Stimulated activated CD4-positive, alpha-beta T cell treated with anti-CD3 and anti-CD28 coated beads, TNF-alpha, amount 100 ng/mL, for 24 hours (primary cell): Measurements from ENCODE around the gene VPS37C.
"Not testable (repeated sequence)": the region's sequence is repeated elsewhere in the genome, so short reads cannot be mapped to it uniquely, and the experiment has no call there.

Experiments used
- DNase-seq, 3 experiments: peaks; one replicate each; pipeline ENCODE4 v3.0.0-alpha.2; 2020; ENCODE audit warnings: low read depth in 3 of 3

The VPS37C gene

GRCh38 chr11:61095021-61095420, 66.2 kb downstream of the VPS37C start:
- DNase-seq = no peak

- DNase-seq = not testable (repeated sequence)
Observed at GRCh38 chr11:61094167-61094566, 67.1 kb downstream of the VPS37C start.

GRCh38 chr11:61092908-61093763, 68.1 kb downstream of the VPS37C start:
- DNase-seq = no peak

GRCh38 chr11:61092280-61092766, 68.9 kb downstream of the VPS37C start:
- peak in 2 of 3 experiments; percentile 50 to 68 for DNase-seq

GRCh38 chr11:61091373-61092279, 69.6 kb downstream of the VPS37C start:
- peak in 2 of 3 experiments; percentile 55 to 68 for DNase-seq

- DNase-seq = no peak
Observed at GRCh38 chr11:61090982-61091372, 70.2 kb downstream of the VPS37C start.

- no peak for DNase-seq
Observed at GRCh38 chr11:61090521-61090920, 70.7 kb downstream of the VPS37C start.

- DNase-seq = no peak
Observed at GRCh38 chr11:61089806-61090491, 71.3 kb downstream of the VPS37C start.

- DNase-seq = no peak
Observed at GRCh38 chr11:61087426-61088119, 73.7 kb downstream of the VPS37C start.

- DNase-seq = peak in 1 of 3 experiments; percentile 67
Observed at GRCh38 chr11:61083601-61084147, 77.6 kb downstream of the VPS37C start.

GRCh38 chr11:61082931-61083531, 78.2 kb downstream of the VPS37C start:
- no peak for DNase-seq

GRCh38 chr11:61082062-61082870, 79.0 kb downstream of the VPS37C start:
- DNase-seq = no peak

- no peak for DNase-seq
Observed at GRCh38 chr11:61080986-61081590, 80.1 kb downstream of the VPS37C start.

- no peak for DNase-seq
Observed at GRCh38 chr11:61080526-61080925, 80.7 kb downstream of the VPS37C start.
